ENCODE results near the gene NUSAP1.
"Not testable (repeated sequence)": the region's sequence is repeated elsewhere in the genome, so short reads cannot be mapped to it uniquely, and the experiment has no call there.

Gene NUSAP1

DNA sequence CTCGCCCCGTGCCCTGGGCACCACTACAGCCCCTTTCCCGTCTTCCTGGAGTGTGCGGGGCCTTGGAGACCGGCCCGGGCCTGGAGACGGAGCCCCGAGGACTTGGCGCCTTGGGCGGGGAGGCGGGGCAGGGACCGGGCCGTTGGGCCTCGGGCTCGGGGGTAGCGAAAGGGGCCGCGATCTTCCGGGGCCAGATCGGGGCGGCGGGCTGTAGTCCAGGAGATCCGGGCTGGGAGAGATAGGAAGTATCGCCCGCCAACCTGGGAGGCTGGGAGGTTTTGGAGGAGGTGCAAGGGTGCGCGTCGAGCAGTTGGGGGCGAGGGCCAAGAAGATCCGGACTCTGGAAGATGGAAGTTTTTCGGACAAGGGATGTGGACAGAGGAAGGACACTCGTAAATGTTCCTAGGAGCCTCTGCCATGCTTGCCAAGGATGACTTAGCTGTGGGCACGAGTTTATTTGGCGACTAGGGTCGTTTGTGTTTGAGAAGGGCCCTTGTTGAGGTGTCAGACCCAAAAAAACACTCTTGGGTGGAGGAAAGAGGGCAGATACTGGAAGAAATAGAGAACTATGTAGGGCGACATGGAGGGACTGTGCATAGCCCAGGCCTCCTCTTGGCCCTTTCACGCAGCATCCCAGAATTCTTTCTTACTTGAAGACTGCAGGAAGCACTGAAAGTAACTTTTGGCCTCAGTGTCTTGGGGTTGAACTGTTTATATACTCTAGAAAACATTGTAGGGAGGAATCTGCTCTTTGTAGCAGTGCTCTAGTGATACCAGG, 84.9 kb downstream of the NUSAP1 start:
- Mint-ChIP-seq H3K4me3 (peak overlapping the region; percentile 94 to 98), H3K4me1 (peaks cover 41% of the 10 kb centered on the region), H3K27ac (peak overlapping the region; percentile 94 to 98), H3K9me3 (no peaks in the 10 kb centered on the region), H3K27me3 (no peaks in the 10 kb centered on the region)
- peak; percentile 61 for ATAC-seq
- DNase-seq = no peak

DNA sequence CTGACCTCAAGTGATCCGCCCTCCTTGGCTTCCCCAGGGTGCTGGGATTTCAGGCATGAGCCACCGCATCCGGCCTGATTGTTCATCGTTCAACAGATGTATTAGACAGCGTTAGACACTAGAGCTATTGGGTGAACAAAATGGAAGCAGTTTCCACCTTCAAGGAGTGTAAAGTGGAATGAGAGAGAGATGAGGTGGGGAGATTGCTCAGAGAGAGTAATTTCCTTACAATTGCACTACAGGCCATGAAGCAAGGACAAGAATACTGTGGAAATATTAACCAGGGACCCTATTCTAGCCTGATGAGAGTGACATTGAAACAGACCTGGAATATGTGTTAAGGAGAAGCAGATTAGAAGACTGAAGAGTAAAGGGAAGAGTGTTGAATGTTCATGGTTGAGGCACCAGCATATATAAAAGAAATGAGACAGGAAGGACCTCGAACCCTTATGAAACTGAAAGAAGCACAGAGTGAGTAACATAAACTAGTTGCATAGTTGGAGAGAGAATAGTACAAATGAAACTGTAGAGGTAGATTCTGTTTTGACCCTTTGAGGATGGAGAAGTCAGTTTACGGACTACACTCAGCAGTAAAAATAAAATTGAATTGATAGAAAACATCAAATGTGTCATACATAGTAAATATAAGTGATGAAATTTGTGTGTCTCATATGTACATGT, 91.4 kb downstream of the NUSAP1 start:
- Mint-ChIP-seq H3K4me1 (peaks cover 31% of the 10 kb centered on the region), H3K4me3 (peak overlapping the region; percentile 25 to 73), H3K27me3 (no peaks in the 10 kb centered on the region), H3K27ac (peak overlapping the region; percentile 2 to 94), H3K9me3 (no peaks in the 10 kb centered on the region)
- ATAC-seq (peak; percentile 97), DNase-seq (no peak)

DNA sequence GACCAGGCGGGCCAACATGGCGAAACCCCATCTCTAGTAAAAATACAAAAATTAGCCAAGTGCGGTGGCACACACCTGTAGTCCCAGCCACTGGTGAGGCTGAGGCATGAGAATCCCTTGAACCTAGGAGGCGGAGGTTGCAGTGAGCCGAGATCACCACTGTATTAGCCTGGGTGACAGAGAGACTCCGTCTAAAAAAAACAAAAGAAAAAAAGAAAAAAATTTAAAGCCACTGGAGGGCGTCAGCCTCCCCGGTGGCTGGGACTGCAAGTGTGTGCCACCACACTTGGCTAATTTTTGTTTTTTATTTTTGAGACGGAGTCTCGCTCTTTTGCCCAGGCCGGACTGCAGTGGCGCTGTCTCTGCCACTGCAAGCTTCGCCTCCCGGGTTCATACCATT, 92.1 kb downstream of the NUSAP1 start:
- H3K27me3 Mint-ChIP-seq = no peaks in the 10 kb centered on the region
- ATAC-seq = no peak
- DNase-seq = no peak
- peaks cover 37% of the 10 kb centered on the region for H3K4me1 Mint-ChIP-seq
- no peaks in the 10 kb centered on the region for H3K9me3 Mint-ChIP-seq
- no peak overlapping the region for H3K27ac Mint-ChIP-seq
- peak overlapping the region; percentile 12 to 73 for H3K4me3 Mint-ChIP-seq

DNA sequence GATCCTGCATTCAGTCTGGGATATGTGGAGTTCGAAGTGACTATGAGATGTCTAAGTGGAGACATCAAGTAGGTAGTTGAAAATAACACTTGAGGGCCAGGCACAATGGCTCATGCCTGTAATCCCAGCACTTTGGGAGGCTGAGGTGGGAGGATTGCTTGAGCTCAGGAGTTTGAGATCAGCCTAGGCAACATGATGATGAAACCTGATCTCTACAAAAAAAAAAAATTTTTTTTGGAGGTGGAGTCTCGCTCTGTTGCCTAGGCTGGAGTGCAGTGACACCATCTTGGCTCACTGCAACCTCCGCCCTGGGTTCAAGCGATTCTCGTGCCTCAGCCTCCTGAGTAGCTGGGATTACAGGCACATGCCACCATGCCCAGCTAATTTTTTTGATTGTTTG, 93.2 kb downstream of the NUSAP1 start:
- not testable (repeated sequence) for H3K9me3 Mint-ChIP-seq, H3K27ac Mint-ChIP-seq, H3K4me3 Mint-ChIP-seq, DNase-seq, ATAC-seq, H3K27me3 Mint-ChIP-seq
- peaks cover 32% of the 10 kb centered on the region for H3K4me1 Mint-ChIP-seq

DNA sequence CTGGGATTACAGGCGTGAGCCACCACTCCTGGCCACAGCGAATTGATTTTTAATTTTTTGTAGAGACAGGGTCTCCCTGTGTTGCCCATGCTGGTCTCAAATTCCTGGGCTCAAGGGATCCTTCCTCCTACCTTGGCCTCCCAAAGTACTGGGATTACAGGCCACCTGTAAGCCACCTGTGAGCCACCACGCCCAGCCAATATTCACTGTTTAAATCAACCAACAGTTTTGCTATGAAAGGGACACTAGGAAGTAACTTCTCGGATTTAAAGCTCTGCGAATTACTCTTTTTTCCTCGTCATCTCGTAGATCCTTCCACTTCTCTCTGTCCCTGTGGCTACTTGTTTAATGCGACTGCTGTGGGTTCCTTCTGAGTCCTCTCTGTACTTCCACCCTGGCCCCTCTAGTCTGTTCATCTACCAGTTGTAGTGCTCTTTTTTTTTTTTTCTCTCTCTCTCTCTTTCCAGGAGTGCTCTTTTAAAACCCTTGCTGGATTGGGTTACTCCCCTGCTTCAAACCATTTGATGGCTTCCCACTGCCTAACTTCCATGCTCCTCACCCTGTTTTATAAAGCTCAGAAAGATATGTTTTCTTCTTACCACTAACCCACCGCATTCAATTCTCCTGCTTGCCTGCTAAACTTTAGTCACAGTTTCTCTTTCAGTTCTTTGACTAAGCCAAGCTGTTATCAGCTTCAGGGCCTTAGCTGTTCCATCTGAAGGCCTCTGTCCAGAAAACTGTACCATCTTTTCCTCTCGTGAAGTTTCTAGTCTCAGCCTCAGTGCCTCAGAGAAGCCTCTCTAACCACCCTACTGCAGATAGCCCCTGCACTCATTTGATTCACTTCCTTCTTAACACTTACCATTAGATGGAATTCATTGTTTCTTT, 96.6 kb downstream of the NUSAP1 start:
- Mint-ChIP-seq H3K9me3 (no peaks in the 10 kb centered on the region), H3K27ac (peak overlapping the region; percentile 4 to 88), H3K4me1 (peaks cover 25% of the 10 kb centered on the region), H3K27me3 (no peaks in the 10 kb centered on the region), H3K4me3 (peak overlapping the region; percentile 61 to 65)
- DNase-seq (peak; percentile 9 to 26), ATAC-seq (peak; percentile 94)
